ENCODE data around the gene KCNAB1.

GRCh38 chr3:156431334-156432124 is 311.2 kb downstream of the KCNAB1 start:
- TF ChIP-seq, protein P1, sequence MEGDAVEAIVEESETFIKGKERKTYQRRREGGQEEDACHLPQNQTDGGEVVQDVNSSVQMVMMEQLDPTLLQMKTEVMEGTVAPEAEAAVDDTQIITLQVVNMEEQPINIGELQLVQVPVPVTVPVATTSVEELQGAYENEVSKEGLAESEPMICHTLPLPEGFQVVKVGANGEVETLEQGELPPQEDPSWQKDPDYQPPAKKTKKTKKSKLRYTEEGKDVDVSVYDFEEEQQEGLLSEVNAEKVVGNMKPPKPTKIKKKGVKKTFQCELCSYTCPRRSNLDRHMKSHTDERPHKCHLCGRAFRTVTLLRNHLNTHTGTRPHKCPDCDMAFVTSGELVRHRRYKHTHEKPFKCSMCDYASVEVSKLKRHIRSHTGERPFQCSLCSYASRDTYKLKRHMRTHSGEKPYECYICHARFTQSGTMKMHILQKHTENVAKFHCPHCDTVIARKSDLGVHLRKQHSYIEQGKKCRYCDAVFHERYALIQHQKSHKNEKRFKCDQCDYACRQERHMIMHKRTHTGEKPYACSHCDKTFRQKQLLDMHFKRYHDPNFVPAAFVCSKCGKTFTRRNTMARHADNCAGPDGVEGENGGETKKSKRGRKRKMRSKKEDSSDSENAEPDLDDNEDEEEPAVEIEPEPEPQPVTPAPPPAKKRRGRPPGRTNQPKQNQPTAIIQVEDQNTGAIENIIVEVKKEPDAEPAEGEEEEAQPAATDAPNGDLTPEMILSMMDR (IDR thresholded peaks at IDR 0.05; ENCODE audit: insufficient read depth, low read length, poor library complexity, severe bottlenecking), result no peak
- TF ChIP-seq EZH2phosphoT487 (conservative IDR thresholded peaks at IDR 0.05; ENCODE audit: low read length), result no peak
